Sigmoid colon (tissue), 4 donors: ENCODE results near the gene HDAC4.

Experiments
- EP300 ChIP-seq, 4 donors: sonication (generic); formaldehyde crosslinking; IDR thresholded peaks; one replicate each; pipeline ENCODE4 v1.6.1; 2017; ENCODE audit warnings: antibody characterized with exemption in 4 of 4
- TF ChIP-seq, protein P1 (sequence below), 4 experiments: fragments of 450-650 bp in 3 of 4; fragments of 200-600 bp in 1 of 4; IDR thresholded peaks; one replicate each; pipeline ENCODE4 v1.5.1; 2016 to 2019; ENCODE audit warnings: antibody characterized with exemption in 4 of 4, mild to moderate bottlenecking in 3 of 4, moderate library complexity in 2 of 4

DNA sequence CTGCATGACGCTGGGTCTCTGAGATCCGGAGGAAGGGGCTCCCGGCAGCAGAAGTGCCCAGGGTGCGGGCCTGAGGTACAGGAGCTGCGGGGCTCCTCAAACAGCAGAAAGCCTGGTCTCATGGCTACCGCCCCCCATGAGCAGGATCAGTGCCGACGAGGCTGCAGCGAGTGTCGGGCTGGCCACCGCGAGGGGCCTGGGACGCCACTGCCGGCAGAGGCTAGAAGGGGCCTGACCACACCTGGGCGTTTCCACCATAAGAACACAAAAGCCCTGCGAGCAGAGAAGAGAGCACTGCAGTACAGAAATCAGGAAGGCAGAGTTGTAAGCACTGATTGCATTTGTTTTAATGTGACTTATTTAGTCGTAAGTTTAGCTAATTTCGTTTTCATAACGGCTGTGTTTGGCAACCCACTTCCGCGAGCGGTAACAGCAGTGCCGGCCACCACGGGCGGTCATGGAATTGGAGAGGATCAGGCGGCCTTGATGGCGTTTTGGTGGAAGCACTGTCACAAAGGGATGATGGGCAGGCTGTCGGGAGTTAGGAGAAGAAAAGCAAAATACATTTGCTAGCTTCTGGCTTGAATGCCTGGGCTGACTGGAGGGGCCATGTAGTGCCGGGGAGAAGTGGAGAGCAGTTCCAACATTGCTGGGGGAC lies 117.4 kb downstream of the HDAC4 start:
- TF ChIP-seq, protein P1, sequence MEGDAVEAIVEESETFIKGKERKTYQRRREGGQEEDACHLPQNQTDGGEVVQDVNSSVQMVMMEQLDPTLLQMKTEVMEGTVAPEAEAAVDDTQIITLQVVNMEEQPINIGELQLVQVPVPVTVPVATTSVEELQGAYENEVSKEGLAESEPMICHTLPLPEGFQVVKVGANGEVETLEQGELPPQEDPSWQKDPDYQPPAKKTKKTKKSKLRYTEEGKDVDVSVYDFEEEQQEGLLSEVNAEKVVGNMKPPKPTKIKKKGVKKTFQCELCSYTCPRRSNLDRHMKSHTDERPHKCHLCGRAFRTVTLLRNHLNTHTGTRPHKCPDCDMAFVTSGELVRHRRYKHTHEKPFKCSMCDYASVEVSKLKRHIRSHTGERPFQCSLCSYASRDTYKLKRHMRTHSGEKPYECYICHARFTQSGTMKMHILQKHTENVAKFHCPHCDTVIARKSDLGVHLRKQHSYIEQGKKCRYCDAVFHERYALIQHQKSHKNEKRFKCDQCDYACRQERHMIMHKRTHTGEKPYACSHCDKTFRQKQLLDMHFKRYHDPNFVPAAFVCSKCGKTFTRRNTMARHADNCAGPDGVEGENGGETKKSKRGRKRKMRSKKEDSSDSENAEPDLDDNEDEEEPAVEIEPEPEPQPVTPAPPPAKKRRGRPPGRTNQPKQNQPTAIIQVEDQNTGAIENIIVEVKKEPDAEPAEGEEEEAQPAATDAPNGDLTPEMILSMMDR (IDR thresholded peaks at IDR 0.05), result no peak
- no peak for TF ChIP-seq EP300 (IDR thresholded peaks at IDR 0.05)
